Rectal smooth muscle tissue (tissue), 1 donor: ENCODE results near the gene CKAP4.

Source experiments
- H3K27ac ChIP-seq: one replicate; pipeline ENCODE4 v1.7.0; 2013; ENCODE audit warnings: low read depth, low read length, inconsistent platforms
- H3K27me3 ChIP-seq: one replicate; pipeline ENCODE4 v1.7.0; 2013; ENCODE audit warnings: low read length; ENCODE audit not compliant: control insufficient read depth, insufficient read depth
- H3K36me3 ChIP-seq: one replicate; pipeline ENCODE4 v1.7.0; 2013; ENCODE audit warnings: low read length; ENCODE audit not compliant: control insufficient read depth, insufficient read depth
- H3K4me1 ChIP-seq: one replicate; pipeline ENCODE4 v1.7.0; 2013; ENCODE audit warnings: low read length; ENCODE audit not compliant: control insufficient read depth, insufficient read depth
- H3K4me3 ChIP-seq: one replicate; pipeline ENCODE4 v1.7.0; 2013; ENCODE audit warnings: low read length
- H3K9ac ChIP-seq: one replicate; pipeline ENCODE4 v1.7.0; 2013; ENCODE audit warnings: low read length

CKAP4 gene

DNA sequence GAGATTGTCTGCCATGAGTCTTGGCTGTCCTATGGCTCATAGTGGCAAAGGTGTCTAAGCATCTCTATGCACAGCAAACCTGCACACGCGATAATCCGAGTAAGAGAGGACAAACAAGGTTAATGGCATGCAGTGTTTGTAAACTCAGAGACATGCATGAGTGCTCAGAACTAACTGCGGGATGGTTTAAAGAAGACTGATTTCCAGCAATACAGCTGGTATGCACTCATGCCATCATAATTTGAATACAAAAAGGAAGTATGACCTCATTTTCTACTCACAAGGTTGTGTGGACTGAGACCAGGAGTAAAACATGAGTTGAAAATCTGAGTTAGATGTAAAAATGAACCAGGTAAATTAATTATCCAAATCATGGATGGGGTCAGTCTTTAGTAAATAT, 38.2 kb upstream of the CKAP4 start:
- Histone ChIP-seq H3K4me3 (no peak overlapping the region), H3K27me3 (no peaks in the 10 kb centered on the region), H3K27ac (no peak overlapping the region), H3K4me1 (no peaks in the 10 kb centered on the region), H3K9ac (no peak overlapping the region), H3K36me3 (no peaks in the 10 kb centered on the region)

DNA sequence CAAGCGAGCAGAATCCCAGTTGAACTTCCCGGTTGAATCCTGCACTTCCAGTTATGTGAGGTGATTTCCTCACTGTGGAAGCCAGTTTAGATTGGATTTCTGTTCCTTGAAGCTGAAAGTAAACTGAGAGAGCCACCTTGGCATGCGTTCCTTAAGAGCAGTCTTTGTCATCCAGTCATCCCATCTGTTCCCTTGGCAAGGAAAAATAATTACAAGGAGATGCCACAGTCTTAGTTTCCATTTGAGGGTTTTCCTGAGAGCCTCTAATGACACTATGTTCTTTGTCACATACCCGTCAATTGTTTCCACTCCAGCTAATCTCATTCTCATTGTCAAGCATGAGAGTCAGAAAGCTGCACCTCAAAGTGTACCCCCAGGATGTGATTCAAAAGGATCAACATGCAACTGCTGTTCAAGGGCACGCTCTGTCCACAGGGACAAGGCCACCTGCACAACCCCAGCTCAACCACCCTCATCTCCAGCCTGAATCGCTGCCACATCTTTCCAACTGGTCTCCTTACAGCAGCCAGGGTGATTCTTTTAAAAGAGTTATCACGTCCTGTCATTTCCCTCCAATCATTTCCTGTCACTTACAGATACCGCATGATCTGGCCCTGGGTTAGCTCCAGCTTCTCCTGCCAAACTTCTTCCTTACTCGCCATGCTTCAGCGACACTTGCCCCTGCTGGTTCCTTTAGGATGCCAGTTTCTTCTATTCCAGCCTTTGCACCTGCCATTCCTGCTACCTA, 36.7 kb upstream of the CKAP4 start:
- Histone ChIP-seq H3K4me3 (no peak overlapping the region), H3K4me1 (no peaks in the 10 kb centered on the region), H3K36me3 (no peaks in the 10 kb centered on the region), H3K27ac (no peak overlapping the region), H3K9ac (no peak overlapping the region), H3K27me3 (no peaks in the 10 kb centered on the region)

DNA sequence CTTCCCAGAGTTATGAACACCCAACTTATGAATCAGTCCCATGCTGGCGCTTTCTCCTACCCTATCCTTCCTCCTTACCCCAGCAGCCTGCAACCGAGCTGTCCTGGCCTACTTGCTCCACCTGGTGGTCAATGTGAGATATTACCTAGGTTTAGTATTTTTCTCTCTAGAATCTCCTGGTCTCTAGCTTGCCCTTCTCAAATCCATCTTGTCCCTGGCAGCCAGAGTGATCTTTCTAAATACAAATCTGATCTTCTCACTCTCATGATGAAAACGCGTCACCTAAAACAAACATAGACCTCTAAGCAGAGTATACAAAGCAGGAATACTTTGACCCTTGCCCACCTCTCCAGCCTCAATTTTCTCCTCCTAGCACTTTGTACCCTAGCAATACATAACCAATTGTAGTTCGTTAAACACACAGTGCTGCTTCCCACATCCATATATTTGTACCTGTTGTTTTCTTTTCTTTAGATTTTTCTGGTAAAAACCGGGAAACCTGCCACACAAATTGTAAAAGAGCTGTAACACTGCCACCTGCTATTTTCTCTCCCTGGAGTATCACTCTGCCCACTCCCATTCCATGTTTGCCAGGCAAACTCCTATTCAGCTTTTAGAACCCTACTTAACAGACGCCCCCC, 34.8 kb upstream of the CKAP4 start:
- no peak overlapping the region for H3K27ac ChIP-seq
- no peak overlapping the region for H3K9ac ChIP-seq
- H3K4me1 ChIP-seq = no peaks in the 10 kb centered on the region
- no peaks in the 10 kb centered on the region for H3K27me3 ChIP-seq
- no peak overlapping the region for H3K4me3 ChIP-seq
- H3K36me3 ChIP-seq = no peaks in the 10 kb centered on the region

DNA sequence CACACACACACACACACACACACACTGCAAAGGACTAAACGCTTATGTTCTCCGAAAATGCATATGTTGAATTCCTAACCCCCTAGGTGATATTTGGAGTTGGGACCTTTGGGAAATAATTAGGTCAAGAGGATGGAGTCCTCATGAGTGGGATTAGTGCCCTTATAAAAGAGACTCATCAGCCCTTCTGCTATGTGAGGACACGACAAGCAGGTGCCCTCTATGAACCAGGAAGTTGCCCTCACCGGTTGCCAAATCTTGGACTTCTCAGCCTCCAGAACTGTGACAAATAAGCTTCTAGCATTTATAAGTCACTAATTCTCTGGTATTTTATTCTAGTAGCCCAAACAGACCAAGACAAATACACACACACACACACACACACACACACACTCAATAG, 34.0 kb upstream of the CKAP4 start:
- Histone ChIP-seq H3K36me3 (no peaks in the 10 kb centered on the region), H3K4me1 (no peaks in the 10 kb centered on the region), H3K27ac (no peak overlapping the region), H3K27me3 (no peaks in the 10 kb centered on the region), H3K9ac (no peak overlapping the region), H3K4me3 (no peak overlapping the region)

DNA sequence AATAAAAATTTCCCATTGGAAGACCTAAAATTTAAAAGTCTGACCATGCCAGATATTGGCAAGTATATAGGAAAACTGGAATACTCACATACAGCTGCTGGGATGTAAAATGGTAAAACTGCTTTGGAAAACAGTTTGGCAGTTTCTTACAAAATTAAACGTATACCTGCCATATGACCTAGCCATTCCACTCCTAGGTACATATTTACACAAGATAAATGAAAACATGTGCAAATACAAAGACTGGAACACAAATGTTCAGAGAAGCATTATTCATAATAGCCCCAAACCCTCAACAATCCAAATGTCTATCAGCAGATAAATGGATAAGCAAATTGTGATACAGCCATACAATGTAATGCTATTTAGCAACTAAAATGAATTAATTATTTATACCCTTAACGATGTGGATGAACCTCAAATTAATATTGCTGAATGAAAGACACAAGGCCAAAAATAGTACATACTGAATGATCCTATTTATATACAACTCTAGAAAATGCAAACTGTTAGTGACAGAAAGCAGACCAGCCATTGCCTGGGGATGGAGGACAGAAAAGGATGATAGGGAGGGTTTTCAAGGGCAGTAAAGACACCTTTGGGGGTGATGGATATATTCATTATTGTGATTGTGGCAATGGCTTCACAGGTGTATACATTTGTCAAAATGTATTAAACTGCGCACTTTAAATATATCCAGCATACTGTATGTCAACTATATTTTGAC, 33.4 kb upstream of the CKAP4 start:
- Histone ChIP-seq H3K36me3 (no peaks in the 10 kb centered on the region), H3K27me3 (no peaks in the 10 kb centered on the region), H3K4me3 (no peak overlapping the region), H3K27ac (no peak overlapping the region), H3K4me1 (no peaks in the 10 kb centered on the region), H3K9ac (no peak overlapping the region)

DNA sequence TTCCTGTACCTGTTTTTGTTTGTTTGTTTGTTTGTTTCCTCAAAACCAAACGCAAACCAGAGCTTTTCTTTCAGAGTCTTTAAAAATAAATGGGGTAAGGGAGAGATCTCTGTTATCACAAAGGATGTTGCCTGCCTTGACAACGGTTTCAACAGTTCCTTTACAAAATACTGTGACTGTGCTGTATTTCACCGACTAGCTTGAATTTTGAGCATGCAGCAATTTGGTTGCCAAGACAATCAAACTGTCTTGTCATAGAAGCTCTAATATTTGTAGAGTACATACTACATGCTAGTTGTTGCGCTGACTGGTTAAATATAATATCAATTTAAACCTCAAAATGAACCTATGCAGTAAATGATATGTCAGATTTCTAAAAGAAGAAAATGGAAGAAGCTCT, 32.3 kb upstream of the CKAP4 start:
- Histone ChIP-seq H3K9ac (no peak overlapping the region), H3K27ac (no peak overlapping the region), H3K4me1 (no peaks in the 10 kb centered on the region), H3K4me3 (no peak overlapping the region), H3K27me3 (no peaks in the 10 kb centered on the region), H3K36me3 (no peaks in the 10 kb centered on the region)

DNA sequence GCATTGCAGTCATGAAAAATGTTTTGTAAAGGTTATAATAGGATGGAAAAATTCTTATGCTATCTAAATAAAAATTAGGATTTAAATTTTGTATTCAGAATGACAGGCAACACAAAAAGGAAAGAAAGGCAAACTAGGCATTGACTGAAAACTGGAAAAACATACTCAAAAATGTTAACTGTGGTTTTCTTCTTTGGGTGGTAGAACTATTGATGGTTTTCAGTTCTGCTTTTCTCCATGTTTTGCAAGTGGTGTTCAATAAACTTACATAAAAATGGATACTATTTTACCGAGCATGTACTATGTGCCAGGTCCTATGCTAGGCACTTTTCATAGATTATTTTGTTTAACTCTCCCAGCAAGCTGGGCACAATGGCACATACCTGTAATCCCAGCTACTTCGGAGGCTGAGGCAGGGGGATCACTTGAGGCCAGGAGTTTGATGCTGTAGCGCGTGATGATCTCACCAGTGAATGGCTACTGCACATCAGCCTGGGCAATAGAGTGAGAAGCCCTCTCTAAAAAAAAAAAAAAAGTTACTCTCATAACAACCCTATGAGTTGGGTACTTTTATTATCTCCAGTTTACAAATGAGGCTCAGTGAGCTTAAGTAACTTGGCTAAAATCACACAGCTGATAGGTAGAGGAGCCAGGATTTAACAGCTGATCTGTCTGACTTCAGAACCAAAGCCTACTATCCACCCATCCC, 28.4 kb upstream of the CKAP4 start:
- no peak overlapping the region for H3K27ac ChIP-seq
- no peak overlapping the region for H3K4me3 ChIP-seq
- no peak overlapping the region for H3K9ac ChIP-seq
- H3K4me1 ChIP-seq = no peaks in the 10 kb centered on the region
- no peaks in the 10 kb centered on the region for H3K27me3 ChIP-seq
- no peaks in the 10 kb centered on the region for H3K36me3 ChIP-seq

DNA sequence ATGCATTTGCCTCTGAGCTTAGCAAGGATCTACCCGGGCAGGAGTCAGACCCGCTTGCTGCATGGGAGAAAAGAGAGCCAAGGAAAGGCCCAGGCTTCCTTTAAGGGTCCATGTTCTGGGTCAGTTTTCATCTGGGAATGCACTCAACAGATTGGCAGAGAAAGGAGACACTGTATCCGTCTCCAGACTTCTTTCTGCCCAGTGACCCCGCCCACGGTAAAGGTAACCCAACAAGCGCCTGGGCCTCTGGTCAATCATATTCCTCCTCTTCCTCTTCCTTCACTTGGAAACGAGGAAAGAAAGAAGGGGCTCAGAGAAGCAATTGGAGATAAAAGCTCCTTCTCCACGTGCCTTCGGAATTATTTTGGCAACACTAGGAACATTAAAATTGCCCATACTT, 27.6 kb upstream of the CKAP4 start:
- Histone ChIP-seq H3K9ac (no peak overlapping the region), H3K27ac (no peak overlapping the region), H3K4me3 (no peak overlapping the region), H3K36me3 (no peaks in the 10 kb centered on the region), H3K4me1 (no peaks in the 10 kb centered on the region), H3K27me3 (no peaks in the 10 kb centered on the region)

DNA sequence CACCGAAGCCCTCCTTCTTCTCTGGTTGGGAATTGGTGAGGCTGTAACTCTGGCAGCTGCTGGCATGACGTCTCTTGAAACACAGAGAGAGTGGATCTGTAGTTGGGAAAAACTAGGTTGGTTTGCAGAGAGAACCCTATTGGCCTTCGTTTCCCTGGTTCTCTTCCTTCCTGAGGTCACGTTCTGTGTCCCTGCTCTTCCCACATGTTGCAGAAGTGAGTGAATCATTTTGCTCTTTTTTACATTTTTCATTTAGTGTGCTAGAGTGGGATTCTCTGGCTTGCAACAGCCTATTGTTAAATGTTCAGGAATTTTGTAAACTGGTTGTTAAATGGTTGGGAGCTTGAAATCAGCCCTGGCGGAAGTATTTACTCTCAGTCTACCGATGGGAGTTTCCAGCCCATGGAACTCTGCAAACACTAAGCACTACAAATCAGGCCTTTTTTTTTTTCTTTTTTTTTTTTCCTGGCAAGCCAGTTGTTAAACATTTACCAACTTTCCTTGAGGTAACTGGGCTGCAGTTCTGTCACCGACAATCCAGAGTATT, 26.8 kb upstream of the CKAP4 start:
- Histone ChIP-seq H3K36me3 (no peaks in the 10 kb centered on the region), H3K4me3 (no peak overlapping the region), H3K27me3 (no peaks in the 10 kb centered on the region), H3K27ac (no peak overlapping the region), H3K9ac (no peak overlapping the region), H3K4me1 (no peaks in the 10 kb centered on the region)

DNA sequence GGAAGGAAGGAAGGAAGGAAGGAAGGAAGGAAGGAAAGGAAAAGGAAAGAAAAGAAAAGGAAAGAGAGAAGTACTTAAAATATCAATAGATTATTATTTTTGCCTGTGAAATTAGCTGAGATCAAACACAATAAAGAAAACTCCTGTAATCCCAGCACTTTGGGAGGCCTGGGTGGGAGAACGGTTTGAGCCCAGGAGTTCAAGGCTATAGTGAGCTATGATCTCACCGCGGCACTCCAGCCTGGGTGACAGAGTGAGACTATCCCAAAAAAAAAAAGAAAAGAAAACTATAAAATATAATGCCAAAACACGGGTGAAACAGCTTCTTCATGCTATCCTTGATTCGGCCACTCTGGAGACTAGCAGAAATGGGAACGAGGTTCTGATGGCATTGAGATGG, 26.2 kb upstream of the CKAP4 start:
- no peak overlapping the region for H3K27ac ChIP-seq
- no peaks in the 10 kb centered on the region for H3K4me1 ChIP-seq
- no peak overlapping the region for H3K9ac ChIP-seq
- no peaks in the 10 kb centered on the region for H3K27me3 ChIP-seq
- H3K36me3 ChIP-seq = no peaks in the 10 kb centered on the region
- no peak overlapping the region for H3K4me3 ChIP-seq

DNA sequence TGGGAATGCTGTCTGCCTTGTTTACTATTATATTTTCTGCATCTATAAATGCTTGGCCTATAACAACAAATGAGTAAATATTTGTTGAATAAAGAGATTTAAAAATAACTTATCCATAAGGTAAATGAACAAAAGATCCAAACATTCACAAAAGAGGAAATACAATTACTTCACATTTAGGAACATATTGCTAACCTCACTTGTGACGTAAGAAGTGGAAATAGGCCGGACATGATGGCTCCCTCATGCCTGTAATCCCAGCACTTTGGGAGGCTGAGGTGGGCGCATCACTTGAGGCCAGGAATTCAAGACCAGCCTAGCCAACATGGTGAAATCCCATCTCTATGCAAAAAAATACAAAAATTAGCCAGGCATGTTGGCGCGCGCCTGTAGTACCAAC, 25.7 kb upstream of the CKAP4 start:
- Histone ChIP-seq H3K27me3 (no peaks in the 10 kb centered on the region), H3K4me3 (no peak overlapping the region), H3K36me3 (no peaks in the 10 kb centered on the region), H3K4me1 (no peaks in the 10 kb centered on the region), H3K9ac (no peak overlapping the region), H3K27ac (no peak overlapping the region)
